Activated CD4-positive, alpha-beta T cell treated with anti-CD3 and anti-CD28 coated beads, Interleukin-2, amount 50 U/mL, for 4 hours (primary cell): ENCODE data around the gene PIGX.

Experiments
- DNase-seq, 2 experiments: peaks; one replicate each; pipeline ENCODE4 v3.0.0-alpha.2; 2020

PIGX gene

DNA sequence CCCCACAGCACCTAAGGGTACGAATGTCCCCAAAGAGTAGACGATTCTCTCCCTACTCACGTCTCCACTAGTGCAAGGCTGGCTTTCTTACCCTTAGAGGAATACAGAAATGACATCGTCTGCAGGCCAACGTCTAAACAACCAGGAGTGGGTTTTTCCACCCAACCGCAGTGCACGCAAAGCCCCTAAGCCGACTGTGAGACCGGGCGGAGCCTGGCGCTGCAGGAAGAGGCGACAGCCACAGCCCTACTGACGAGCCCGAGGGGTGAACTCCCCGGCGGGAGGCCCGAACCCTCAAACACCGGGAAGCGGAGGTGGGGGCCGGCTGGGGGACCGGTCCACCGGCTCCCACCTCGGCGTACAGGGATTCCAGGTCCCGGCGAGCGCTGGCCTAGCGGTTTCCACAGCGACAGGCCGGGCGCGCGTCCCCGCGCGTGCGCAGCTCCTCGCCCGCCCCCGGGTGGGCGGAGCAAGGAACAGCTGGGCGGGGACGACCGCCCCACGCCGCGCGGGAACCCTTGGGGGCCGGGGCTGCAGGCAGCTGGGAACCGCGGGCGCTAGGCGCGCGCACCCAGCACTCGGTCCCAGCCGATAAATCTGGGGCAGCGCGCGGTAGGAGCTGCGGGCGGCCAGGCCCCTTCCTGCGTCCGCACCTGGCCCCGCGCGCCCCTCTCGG lies at the start of gene PIGX, which contains the start of gene CEP19:
TSS of gene PIGX (plus strand) at position 540 of the 676 bp plus-strand sequence.
TSS of gene CEP19 (minus strand) at position 413 of the 676 bp plus-strand sequence. CDS start 3,593 bp downstream, outside the sequence.
- DNase-seq = peak; percentile 79 to 84

DNA sequence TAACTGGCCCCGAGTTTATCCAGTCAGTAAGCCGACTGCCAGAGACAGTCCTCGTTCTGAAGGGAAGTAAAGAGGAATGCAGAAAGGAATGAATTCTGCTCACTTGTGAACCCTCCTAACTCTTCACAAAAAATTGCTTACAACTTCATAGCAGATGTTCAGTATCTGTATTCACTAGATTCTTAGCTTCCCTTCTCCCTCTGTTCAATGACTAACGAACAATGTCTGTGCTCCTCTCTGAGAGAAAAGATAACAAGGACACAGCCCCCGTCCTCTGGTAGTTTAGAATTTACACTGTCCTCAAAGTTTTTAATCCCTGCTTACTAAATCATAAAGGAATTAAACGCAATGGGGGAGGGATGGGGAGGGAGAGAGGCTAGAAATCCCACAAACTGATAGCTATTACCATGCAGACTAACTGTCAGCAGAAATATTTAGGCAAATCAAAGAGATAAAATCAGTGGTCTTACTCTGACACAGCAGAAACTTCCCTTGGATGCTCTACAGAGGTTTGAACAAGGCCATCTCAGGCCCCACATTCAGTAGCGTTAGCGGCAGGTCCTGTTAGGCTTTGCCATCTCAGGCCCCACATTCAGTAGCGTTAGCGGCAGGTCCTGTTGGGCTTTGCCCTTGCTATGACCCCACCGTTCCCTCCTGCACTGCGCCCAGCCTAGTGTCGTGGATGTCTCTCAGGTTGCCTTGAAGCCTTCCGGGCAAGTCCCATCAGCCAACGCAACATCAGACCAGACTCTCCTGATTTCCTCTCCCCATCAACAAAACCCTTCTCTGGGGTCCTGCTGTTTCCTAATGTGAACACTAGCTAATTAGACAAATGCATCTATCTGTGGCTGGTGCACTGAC lies 49.2 kb upstream of the PIGX start:
- no peak for DNase-seq

DNA sequence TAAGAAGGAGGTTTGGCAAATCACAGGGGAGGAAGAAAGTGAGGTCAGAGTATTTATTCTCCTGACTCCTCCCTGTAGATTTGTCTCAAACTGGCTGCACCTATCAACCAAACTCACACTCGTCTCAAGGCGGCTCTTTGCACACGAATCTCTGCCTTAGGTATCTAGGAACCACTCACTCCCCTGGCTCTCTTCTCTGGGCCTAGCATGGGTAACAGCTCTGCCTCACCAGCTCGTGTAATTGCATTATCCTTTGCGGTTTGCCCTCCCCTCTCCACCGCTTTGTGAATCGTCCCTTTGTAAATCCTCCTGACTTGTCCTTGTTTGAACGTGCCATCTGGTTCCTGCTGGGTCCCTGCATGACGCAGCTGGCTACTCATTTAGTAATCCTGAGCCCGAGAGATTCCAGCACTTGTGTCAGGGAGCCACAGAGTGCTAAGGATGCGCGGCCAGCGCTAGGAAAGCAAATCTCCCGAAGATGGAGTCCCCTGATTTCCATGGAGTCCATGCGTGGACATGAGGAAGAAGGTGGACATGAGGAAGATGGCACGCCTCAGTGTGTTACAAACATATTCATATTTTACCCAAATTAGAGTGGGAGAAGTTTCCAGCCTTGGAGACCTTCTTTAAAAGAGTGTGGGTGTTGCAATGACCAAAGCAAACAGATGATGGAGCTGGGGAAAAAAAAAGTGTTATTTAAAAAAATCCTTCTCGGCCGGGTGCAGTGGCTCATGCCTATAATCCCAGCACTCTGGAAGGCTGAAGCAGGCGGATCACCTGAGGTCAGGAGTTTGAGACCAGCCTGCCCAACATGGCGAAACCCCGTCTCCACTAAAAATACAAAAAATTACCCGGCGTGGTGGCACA lies 45.9 kb upstream of the PIGX start:
- DNase-seq = no peak

DNA sequence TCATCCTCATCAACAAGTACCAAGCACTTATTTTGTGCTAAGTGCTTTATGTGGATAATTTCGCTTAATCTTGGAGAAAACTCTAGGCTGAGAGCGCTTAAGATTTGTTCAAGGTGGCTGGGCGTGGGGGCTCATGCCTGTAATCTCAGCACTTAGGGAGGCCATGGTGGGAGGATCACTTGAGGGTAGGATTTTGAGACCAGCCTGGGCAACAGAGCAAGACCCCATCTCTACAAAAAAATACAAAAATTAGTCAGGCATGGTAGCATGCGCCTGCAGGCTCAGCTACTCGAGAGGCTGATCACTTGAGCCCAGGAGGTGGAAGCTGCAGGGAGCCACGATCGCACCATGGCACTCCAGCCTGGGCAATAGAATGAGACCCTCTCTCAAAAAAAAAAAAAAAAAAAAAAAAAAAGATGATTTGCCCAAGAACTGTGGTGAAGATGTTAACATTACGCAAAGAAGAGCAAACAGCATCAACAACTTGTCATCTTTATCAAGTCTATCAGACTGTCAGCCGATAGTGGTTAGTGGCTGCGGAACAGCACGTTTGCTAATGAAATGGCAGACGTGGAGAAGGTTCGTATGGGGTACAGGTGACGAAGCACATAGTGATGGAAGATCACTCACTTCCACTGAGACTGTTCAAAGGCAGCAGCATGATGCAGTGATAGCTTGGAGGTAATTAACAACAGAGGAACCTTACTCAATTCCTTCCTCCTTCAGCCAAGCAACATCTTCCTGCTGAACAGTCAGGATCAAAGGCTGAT lies 44.9 kb upstream of the PIGX start:
- DNase-seq = no peak

DNA sequence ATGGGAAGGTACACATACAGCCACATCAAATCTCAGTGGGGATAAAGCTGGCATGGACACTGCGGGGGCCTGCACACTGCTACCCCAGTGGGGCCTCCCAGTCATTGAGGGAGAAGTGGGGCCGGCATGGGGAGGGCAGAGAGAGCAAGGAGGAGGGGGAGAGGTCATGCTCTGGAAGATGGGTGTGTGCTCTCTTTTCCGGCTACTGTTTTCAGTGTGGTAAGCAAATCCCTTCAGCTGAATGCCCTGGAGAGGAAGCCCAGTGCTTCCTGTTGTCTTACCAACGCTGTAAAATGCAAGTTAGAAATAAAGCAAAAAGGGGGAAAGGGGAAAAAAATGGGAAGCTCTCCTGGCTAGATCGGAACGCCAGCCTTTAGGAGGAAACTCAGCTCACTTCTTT lies 41.8 kb upstream of the PIGX start:
- no peak for DNase-seq

DNA sequence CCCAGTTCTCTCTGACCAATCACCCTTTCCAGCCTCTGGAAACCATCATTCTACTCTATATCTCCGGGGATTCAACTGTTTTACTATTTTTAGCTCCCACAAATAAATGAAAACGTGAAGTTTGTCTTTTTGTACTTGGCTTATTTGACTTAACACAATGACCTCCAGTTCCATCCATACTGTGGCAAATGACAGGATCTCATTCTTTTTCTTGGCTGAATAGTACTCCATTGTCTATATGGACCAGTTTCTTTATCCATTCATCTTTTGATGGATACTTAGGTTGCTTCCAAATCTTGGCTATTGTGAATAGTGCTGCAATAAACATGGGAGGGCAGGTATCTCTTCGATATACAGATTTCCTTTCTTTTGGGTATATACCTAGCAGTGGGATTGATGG lies 38.5 kb upstream of the PIGX start:
- DNase-seq = no peak

DNA sequence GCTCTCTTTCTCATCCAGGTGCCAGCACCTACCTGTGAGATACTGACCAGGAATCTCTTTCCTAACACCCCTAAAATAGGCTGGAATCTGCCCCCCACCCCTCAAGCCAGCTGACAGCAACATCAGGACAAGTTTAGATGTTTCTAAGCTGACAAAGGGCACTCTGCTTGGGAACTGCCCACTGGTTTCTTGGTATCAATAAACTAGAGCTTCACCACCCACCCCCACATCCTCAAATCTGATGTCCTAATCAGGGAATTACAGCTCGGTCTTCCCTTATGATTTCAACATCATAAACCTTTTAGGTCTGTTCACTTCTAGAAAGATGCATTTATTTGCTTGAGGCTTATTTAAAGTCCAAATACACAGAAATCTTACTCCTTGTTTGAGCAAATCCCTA lies 34.8 kb upstream of the PIGX start:
- no peak for DNase-seq

DNA sequence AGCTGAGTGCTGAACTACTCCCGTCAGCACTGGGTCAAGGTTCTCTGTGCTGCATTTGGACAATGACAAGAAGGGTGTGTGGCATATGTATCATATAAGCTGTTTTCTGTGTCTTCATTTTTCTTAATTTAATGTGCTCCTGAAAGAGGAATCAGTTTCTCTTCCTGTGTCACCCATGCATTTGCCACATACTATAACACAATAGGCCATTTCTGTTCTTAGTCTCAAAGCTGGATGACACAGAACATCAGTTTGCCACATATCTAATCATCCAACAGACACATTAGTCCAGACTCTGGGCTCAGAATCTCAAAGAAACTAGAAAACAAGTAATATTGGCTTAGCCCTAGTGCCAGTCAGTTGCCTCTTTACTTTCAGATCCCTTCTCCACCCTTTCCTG lies 34.2 kb upstream of the PIGX start:
- DNase-seq = no peak

DNA sequence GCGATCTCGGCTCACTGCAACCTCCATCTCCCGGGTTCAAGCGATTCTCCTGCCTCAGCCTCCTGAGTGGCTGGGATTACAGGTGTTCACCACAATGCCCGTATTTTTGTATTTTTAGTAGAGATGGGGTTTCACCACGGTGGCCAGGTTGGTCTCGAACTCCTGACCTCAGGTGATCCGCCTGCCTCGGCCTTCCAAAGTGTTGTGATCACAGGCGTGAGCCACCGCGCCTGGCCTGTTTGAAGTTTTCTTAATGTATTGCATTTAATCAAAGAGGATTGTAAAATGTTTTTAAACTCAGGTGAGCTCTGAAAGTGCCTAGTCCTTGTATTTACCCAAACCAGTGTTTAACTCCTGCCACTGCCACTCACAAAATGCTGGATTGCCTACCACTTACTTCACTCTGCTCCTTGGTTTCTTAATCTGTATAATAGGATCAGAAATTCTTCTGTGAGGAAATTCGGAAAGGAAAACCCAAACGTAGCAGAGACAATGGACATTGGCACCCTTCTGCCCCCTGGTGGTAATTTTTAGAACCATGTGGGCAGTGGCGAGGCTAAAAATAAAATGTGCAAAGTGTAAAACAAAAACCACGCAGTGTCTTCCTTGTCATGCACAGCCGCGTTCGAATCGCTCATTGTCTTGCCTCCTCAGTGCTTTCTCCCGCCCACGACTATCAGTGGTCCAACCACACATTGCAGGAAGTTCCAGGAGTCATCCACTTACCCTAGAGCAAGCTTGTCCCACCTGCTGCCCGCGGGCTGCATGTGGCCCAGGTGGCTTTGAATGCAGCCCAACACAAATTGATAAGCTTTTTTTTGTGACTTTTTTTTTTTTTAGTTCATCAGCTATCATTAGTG lies 27.4 kb upstream of the PIGX start:
- peak; percentile 54 to 57 for DNase-seq

DNA sequence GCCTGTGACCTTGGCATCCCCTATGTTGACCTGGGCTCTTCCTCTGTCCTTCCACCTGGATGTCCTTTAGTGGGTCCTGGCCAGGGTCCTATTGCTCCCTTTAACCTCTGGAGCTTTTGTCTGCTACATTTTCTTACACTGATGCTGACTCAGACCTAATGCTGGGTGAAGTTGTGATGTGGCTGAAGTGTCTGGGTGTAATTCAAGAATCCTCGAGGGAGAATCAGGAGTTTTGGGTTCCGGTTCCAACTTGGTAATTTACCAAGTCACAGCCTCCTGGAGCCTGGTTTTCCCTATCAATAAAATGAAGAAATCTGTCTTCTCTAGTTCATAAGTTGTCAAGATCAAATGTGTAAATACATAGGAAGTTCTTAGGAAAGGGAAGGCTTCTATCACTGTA lies 25.7 kb upstream of the PIGX start:
- DNase-seq = no peak

DNA sequence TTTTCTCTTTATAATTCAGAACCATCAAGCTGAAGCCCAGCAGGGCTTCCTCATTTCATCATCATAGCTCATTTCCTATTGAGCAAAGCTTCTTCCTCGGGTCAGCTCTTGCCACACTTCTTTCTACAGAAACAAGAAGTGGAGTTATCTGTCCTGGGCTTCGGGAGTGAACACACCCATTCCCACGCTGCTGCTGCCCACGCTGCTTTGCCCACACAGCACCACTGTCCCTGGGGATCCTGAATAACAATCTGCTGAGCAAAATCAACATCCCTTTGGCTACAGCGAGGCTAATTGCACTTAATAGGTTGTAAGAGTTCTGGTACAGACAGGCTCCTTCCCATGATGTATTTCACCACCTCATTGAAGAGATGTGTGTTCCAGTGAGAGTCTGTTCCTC lies 23.8 kb upstream of the PIGX start:
- DNase-seq = no peak

DNA sequence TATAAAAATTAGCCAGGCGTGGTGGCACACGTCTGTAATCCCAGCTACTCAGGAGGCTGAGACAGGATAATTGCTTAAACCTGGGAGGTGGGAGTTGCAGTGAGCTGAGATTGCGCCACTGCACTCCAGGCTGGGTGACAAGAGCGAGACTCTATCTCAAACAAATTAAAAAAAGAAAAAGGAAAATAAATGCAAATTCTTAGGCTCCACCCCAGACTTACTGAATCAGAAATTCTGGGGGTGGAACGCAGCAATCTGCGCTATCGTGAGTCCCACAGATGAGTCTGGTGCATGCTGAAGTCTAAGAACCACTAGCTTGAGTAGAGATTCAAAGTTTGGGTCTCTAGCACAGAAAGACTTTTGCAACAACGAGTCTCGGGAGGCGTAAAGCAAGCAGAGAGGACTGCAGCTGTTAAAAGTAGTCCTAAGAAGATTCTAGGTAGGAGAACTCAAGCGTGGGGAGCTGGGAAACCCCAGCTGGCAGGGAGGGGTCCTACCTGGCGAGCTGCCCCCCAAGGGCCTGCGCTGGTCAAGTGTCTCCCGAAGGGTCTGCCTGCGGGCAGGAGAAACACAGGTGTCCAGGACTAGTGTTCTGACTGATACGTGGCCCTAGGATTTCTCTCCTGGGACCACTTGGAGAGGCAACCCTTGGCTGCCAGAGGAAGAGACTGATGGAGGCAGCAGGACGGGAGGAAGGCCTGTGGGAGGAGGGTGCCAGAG lies 22.1 kb upstream of the PIGX start:
- DNase-seq = no peak

DNA sequence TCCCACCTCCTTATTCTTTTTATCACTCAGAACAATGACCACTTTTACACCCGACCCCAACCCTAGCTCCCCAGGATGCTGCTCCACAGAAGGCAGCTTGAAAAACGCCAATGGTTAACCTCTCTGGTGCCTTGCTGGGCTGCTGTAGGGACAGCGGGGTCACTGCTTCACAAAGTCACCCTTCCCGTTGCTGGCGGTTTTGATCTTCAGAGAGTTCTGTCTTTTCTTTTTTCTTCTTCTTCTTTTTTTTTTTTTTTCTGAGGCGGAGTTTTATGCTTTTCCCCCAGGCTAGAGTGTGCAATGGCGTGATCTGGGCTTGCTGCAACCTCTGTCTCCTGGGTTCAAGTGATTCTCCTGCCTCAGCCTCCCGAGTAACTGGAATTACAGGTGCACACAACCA lies 20.8 kb upstream of the PIGX start:
- no peak for DNase-seq

DNA sequence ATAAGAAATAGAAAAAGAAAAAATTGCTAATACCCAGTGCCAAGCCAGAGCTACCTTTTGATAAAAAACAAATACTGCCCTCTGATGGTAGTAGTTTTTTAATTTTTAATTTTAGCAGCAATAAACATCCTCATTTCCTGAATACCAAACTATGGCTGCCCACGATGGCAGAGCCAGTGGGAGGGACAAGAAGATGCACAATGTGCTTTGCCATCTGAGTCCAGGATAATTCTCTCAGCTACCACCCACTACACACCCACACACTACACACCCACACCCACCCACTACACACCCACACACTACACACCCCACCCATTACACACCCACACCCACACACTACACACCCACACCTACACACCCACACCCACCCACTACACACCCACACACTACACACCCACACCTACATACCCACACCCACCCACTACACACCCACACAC lies 18.0 kb upstream of the PIGX start:
- peak; percentile 9 to 13 for DNase-seq

DNA sequence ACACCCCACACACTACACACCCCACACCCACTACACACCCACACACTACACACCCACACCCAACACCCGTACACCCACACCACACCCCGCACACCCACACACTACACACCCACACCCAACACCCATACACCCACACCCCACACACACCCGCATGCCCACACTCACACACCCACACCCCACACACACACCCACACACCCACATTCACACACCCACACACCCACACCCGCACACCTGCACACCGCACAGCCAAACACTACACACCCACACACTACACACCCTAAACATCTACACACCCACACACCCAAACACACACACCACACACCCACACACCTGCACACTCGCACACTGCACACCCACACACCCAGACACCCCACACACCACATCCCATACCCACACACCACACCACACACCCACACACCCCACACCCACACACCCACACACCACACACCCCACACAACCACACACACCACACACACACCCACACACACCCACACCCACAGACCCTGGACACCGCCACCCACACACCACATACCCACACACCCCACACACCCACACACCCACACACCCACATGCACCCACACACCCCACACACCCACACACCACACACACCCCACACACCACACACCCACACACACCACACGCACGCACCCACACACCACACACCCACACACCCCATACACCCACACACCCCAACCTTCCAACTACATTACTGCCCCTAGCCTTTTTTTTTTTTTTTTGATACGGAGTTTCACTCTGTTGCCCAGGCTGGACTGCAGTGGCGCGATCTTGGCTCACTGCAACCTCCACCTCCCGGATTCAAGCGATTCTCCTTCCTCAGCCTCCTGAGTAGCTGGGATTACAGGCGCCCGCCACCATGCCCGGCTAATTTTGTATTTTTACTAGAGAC lies 17.0 kb upstream of the PIGX start:
- peak; percentile 20 to 30 for DNase-seq

DNA sequence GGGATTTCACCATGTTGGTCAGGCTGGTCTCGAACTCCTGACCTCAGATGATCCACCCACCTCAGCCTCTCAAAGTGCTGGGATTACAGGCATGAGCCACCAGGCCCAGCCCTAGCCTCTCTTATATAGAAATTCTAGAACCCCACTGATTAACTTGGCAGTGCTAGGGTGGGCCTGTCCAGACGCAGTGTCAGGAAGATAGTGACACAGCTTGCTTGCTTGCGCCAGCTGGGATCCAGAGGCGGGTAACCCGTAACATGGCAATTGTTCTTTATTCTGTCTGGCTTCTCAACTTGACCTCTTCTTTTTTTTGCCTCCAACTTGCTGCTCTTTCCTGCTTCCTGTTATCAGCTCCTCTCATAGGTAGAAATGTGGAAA lies 16.3 kb upstream of the PIGX start:
- DNase-seq = no peak

DNA sequence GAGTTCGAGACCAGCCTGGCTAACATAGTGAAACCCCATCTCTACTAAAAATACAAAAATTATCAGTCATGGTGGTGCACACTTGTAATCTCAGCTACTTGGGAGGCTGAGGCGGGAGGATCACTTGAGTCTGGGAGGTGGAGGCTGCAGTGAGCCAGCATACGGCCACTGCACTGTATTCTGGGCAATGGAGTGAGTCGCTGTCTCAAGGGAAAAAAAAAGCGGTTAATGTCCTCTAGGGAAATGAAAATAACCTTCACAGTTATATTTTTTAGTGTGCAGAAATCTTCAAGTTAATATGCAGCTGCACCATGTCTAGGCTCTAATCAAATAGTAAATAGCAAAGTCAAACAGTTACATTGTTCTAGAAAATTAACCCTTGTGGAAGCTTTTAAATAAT lies 14.9 kb upstream of the PIGX start:
- DNase-seq = no peak

DNA sequence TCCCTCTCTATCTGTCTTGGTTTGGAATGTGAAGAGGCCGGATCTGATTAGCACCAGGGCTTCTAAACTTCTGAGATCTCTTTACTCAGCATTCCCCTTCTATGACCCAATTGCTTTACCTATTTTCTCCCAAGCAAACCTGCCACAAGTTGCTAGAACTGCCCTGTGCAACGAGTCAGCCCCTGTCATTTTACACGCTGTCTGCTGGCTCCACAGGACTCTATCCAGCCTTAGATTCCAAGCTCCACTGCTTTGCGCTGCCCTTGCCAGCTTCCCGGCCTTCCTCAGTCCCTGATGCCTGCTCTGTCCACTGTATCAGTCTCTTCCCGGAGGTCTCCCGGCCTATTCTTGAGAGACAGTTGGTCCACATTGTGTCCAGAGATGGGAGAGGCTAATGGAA lies 12.4 kb upstream of the PIGX start:
- no peak for DNase-seq

DNA sequence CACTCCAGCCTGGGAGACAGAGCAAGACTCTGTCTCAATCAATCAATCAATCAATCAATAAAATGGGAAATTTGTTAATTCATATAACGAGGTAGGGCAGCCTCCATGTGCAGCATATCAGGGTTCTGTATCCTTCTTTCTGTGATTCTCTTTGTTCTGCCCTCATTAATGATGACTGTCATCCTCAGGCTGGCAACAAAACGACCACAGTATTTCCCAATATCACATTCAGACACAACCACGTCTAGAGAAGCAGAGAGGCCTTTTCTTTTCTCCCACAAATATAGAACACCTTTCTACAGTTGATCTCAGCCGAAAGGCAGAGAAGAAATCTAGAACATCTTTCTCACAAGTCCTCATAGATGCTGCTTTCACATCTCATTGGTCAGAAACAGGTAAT lies 11.4 kb upstream of the PIGX start:
- no peak for DNase-seq

DNA sequence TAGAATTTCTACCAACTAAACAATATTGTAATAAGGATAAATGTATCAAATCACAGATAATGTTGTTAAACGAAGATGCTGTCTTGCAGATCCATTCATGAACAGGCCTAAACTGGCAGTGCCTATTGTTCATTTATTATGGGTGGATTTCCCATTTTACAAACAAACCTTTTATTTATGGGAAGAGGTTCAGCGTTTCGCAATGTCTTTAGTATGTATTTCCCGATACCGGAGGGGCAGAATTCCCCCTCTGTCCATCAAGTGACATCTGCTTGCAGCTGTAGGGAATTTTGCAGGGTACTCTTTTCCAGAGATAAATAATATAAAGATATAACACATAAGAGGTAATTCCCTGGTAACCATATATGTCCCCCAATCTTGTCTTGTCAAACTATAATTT lies 5.8 kb upstream of the PIGX start:
- no peak for DNase-seq
